Adrenal gland (tissue), 12 donors: ENCODE data around the gene C10orf95. TPM values are rescaled to one million over a fixed set of nuclear protein-coding genes. Genes with fewer than 3 reads are reported as not detected.
A peak's percentile ranks its signal among the peaks of the same experiment; 100 is the strongest.

ENCODE experiments used
- DNase-seq, 7 donors: peaks; one replicate each; pipeline ENCODE4 v3.0.0-alpha.2; 2019 to 2020
- H3K27ac ChIP-seq, 5 donors: fragments of 200-600 bp; sonication (generic) in 4 of 5; 1 replicate in 3 of 5; 2 replicates in 2 of 5; pipeline versions ENCODE4 v1.5.1 to v1.8.0; 2016 to 2020; ENCODE audit warnings: mild to moderate bottlenecking in 1 of 5
- H3K27me3 ChIP-seq: fragments of 200-600 bp; 2 replicates; pipeline ENCODE4 v1.8.0; 2021
- H3K36me3 ChIP-seq, 2 donors: fragments of 200-600 bp; replicated peaks in 1 of 2; 1 replicate in 1 of 2; 2 replicates in 1 of 2; pipeline versions ENCODE4 v1.5.1 to v1.8.0; 2018 to 2022
- H3K4me1 ChIP-seq, 2 donors: fragments of 200-600 bp; replicated peaks in 1 of 2; 1 replicate in 1 of 2; 2 replicates in 1 of 2; pipeline versions ENCODE4 v1.5.1 to v1.8.0; 2018 to 2021
- H3K4me3 ChIP-seq, 4 donors: fragments of 200-600 bp; sonication (generic) in 3 of 4; one replicate each; pipeline ENCODE4 v1.5.1; 2016 to 2018
- H3K9me3 ChIP-seq, 3 donors: fragments of 200-600 bp; sonication (generic) in 1 of 3; replicated peaks in 1 of 3; 1 replicate in 2 of 3; 2 replicates in 1 of 3; pipeline versions ENCODE4 v1.5.1 to v1.8.0; 2016 to 2021
- CTCF ChIP-seq, 6 experiments: fragments of 450-650 bp in 4 of 6; fragments of 200-600 bp in 2 of 6; sonication (generic) in 1 of 6; IDR thresholded peaks; 1 replicate in 5 of 6; 2 replicates in 1 of 6; pipeline versions ENCODE4 v1.5.1 to v1.8.0; 2016 to 2021; ENCODE audit warnings: antibody characterized with exemption in 6 of 6, mild to moderate bottlenecking in 2 of 6, moderate library complexity in 1 of 6
- POLR2A ChIP-seq, 2 donors: fragments of 450-650 bp; IDR thresholded peaks; one replicate each; pipeline ENCODE4 v1.6.1; 2017; ENCODE audit warnings: antibody characterized with exemption in 2 of 2, mild to moderate bottlenecking in 2 of 2, moderate library complexity in 1 of 2
- WGBS, 4 donors: extraction: QIAGEN DNeasy Blood & Tissue Kit in 2 of 4; methylation state at CpG; one replicate each; pipeline versions ENCODE4 v1.1.5 to v1.1.7; 2013 to 2017; 5-methylcytosine and 5-hydroxymethylcytosine counted together
- intact Hi-C, 2 donors: fragments of 100-400 bp; cut with DNase I; formaldehyde crosslinking; loops; one replicate each; pipeline versions ENCODE4 v1.14.1 to v1.15.0; 2022 to 2023
- polyA plus RNA-seq, 3 donors: library from polyadenylated mRNA; stranded (reverse); fragments of 200-250 nt in 2 of 3; fragments of 350-450 nt in 1 of 3; fragmentation: Illumina TruSeq in 1 of 3; extraction: RNeasy Lipid Tissue Mini Kit (QIAGEN cat#74804) in 1 of 3; gene quantifications; one replicate each; pipeline ENCODE4 v1.2.3, GENCODE V29; 2013 to 2014
- total RNA-seq, 9 donors: library from RNA; depleted of rRNA in 4 of 9; stranded (reverse); fragments of >200 nt in 4 of 9; fragments of 120-200 nt in 1 of 9; fragmentation: NEBNext Ultra II Directional in 1 of 9; extraction: Animal tissue kit (Norgen Biotek cat#: 25700) in 1 of 9; gene quantifications; one replicate each; pipeline versions ENCODE4 v1.1.0 to v1.2.4, GENCODE V29; 2013 to 2023
- donor health status: healthy with polysubstance abuse.
- donor health status: Bipolar disorder and iron deficiency.
- donor health status: DM: yes; HTN: yes; CAD: no.
- donor health status: DM: no; HTN: no; CAD: no.
- donor health status: DM: no; HTN: no; CAD: no.
- donor health status: DM: yes; HTN: yes; CAD: no.

The C10orf95 gene
- total and polyA plus RNA-seq, 12 donors, result 0.14 to 0.28 (median 0.24) TPM; not detected in 7

- WGBS, 4 donors, result 20 to 27% (median 24%) methylated on average over 16 to 24 of the region's 24 CpGs
- H3K4me1 ChIP-seq, result peaks cover 0 to 12% of the 10 kb centered on the region in 2 donors
- DNase-seq, result no peak
- intact Hi-C loops, result no loop called here
- H3K9me3 ChIP-seq, result no peaks in the 10 kb centered on the region
- H3K4me3 ChIP-seq, result peak overlapping the region in 1 of 4 donors; percentile 36
- H3K27me3 ChIP-seq, result peaks cover 44% of the 10 kb centered on the region
- no peaks in the 10 kb centered on the region for H3K36me3 ChIP-seq
- peak overlapping the region in 1 of 5 donors; percentile 77 for H3K27ac ChIP-seq
- TF ChIP-seq POLR2A (IDR thresholded peaks at IDR 0.05) (no peak), CTCF (IDR thresholded peaks at IDR 0.05) (no peak)
These were observed 41.5 kb downstream of the C10orf95 start for GRCh38 chr10:102409604-102410428.

- Histone ChIP-seq H3K9me3 (no peaks in the 10 kb centered on the region), H3K27ac (peak overlapping the region in 1 of 5 donors; percentile 77), H3K36me3 (no peaks in the 10 kb centered on the region), H3K4me1 (peaks cover 0 to 12% of the 10 kb centered on the region in 2 donors), H3K4me3 (peak overlapping the region in 1 of 4 donors; percentile 36), H3K27me3 (peaks cover 44% of the 10 kb centered on the region)
- intact Hi-C loops, result no loop called here
- TF ChIP-seq CTCF (IDR thresholded peaks at IDR 0.05) (no peak), POLR2A (IDR thresholded peaks at IDR 0.05) (no peak)
- WGBS, 4 donors, result 0 to 3% (median 1%) methylated on average over 6 to 102 of the region's 103 CpGs
- DNase-seq, result peak in 4 of 7 donors; percentile 18 to 83 (median 41)
These were observed 42.4 kb downstream of the C10orf95 start for GRCh38 chr10:102408728-102409603.

- Histone ChIP-seq H3K4me3 (peak overlapping the region in 1 of 4 donors; percentile 36), H3K36me3 (no peaks in the 10 kb centered on the region), H3K9me3 (no peaks in the 10 kb centered on the region), H3K4me1 (peaks cover 0 to 12% of the 10 kb centered on the region in 2 donors), H3K27me3 (peaks cover 44% of the 10 kb centered on the region), H3K27ac (peak overlapping the region in 1 of 5 donors; percentile 66)
- TF ChIP-seq CTCF (IDR thresholded peaks at IDR 0.05) (no peak), POLR2A (IDR thresholded peaks at IDR 0.05) (no peak)
- intact Hi-C loops, result no loop called here
- WGBS, 4 donors, result 52 to 58% (median 56%) methylated on average over 12 to 14 of the region's 14 CpGs
- DNase-seq, result peak in 2 of 7 donors; percentile 23 to 87
These were observed 43.1 kb downstream of the C10orf95 start for GRCh38 chr10:102408131-102408727.
